SK-N-SH treated with all-trans-retinoic acid at 6 μM for 48 hours (cell line): ENCODE data around the gene SIRPB2.

Source experiments
- ARNTL ChIP-seq: fragments of 450-650 bp; formaldehyde crosslinking; IDR thresholded peaks from 2 replicates; pipeline ENCODE4 v1.5.0; 2020; ENCODE audit warnings: low read depth, mild to moderate bottlenecking, moderate library complexity, borderline replicate concordance
- CREB5 ChIP-seq: fragments of 250-450 bp; sonication (Bioruptor Pico); IDR thresholded peaks from 2 replicates; pipeline ENCODE4 v1.5.1; 2020; ENCODE audit warnings: low read depth, mild to moderate bottlenecking, moderate library complexity
- ISL1 ChIP-seq: fragments of 250-450 bp; sonication (Bioruptor Pico); IDR thresholded peaks from 2 replicates; pipeline ENCODE4 v2.1.2; 2022; ENCODE audit warnings: mild to moderate bottlenecking, moderate library complexity
- PATZ1 ChIP-seq: fragments of 250-450 bp; sonication (Bioruptor Pico); IDR thresholded peaks from 2 replicates; pipeline ENCODE4 v1.8.0; 2020; ENCODE audit warnings: mild to moderate bottlenecking, moderate library complexity, borderline replicate concordance
- RARB ChIP-seq: fragments of 250-450 bp; sonication (Bioruptor Pico); IDR thresholded peaks from 2 replicates; pipeline ENCODE4 v1.8.0; 2021; ENCODE audit warnings: mild to moderate bottlenecking, moderate library complexity
- ZFP30 ChIP-seq: fragments of 450-650 bp; formaldehyde crosslinking; IDR thresholded peaks from 2 replicates; pipeline ENCODE4 v1.5.0; 2022; ENCODE audit warnings: mild to moderate bottlenecking, moderate library complexity
- ZNF8 ChIP-seq: fragments of 450-650 bp; formaldehyde crosslinking; IDR thresholded peaks from 2 replicates; pipeline ENCODE4 v1.5.0; 2020; ENCODE audit warnings: mild to moderate bottlenecking, moderate library complexity

GRCh38 chr20:1442304-1442703 lies 48.9 kb downstream of the SIRPB2 start:
- TF ChIP-seq ISL1 (CRISPR knock-in tag): no peak
- TF ChIP-seq CREB5: no peak
- no peak for TF ChIP-seq RARB (CRISPR knock-in tag)
- no peak for TF ChIP-seq ARNTL
- no peak for TF ChIP-seq PATZ1 (CRISPR knock-in tag)
- no peak for TF ChIP-seq ZFP30 (CRISPR knock-in tag)
- TF ChIP-seq ZNF8 (CRISPR knock-in tag): no peak
